22Rv1 (cell line): Measurements from ENCODE around the gene HOXA9.

Experiments
- CTCF ChIP-seq: fragments of 450-650 bp; IDR thresholded peaks from 2 replicates; pipeline ENCODE4 v1.5.1; 2017; ENCODE audit warnings: mild to moderate bottlenecking
- ZFX ChIP-seq: fragments of 450-650 bp; IDR thresholded peaks from 2 replicates; pipeline ENCODE4 v1.6.1; 2017; ENCODE audit warnings: antibody characterized with exemption, borderline replicate concordance

- TF ChIP-seq CTCF: no peak
- TF ChIP-seq ZFX: no peak
Observed at GRCh38 chr7:27117887-27118491, 47.3 kb downstream of the HOXA9 start.
